GM12864 (cell line): ENCODE results near the gene STXBP5L.
"Not testable (repeated sequence)": the region's sequence is repeated elsewhere in the genome, so short reads cannot be mapped to it uniquely, and the experiment has no call there.

ENCODE experiments used
- DNase-seq: peaks from one replicate; pipeline ENCODE4 v3.0.0-alpha.2; 2011; ENCODE audit warnings: low read depth
- H3K4me3 ChIP-seq: 2 replicates; pipeline ENCODE4 v1.5.1; 2011; ENCODE audit warnings: mild to moderate bottlenecking, low read depth, low read length, control low read depth
- TF ChIP-seq, protein P1 (sequence below): IDR thresholded peaks from 2 replicates; pipeline ENCODE4 v1.5.1; 2011; ENCODE audit warnings: low read depth, mild to moderate bottlenecking, moderate library complexity, low read length, control low read depth, inconsistent platforms; ENCODE audit errors: missing control alignments

STXBP5L gene

DNA sequence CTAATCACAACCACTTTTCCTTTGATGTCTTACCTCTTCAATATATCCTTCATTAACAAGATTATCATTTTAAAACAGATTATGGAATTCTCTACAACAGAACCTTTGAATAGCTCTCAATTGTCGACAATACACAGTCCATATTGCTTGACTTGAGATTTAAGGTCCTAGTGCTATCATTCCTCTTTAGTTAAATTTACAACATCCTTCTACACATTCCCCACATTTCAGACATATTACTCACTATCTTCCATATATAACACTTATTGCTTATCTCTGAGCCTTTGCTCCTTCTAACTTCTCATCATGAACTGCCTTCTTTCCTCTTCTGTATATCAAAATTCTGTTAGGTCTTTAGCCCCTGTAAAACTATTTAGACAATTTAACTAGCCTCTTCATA, 247.0 kb downstream of the STXBP5L start:
- no peak for DNase-seq
- no peak overlapping the region for H3K4me3 ChIP-seq
- TF ChIP-seq, protein P1, sequence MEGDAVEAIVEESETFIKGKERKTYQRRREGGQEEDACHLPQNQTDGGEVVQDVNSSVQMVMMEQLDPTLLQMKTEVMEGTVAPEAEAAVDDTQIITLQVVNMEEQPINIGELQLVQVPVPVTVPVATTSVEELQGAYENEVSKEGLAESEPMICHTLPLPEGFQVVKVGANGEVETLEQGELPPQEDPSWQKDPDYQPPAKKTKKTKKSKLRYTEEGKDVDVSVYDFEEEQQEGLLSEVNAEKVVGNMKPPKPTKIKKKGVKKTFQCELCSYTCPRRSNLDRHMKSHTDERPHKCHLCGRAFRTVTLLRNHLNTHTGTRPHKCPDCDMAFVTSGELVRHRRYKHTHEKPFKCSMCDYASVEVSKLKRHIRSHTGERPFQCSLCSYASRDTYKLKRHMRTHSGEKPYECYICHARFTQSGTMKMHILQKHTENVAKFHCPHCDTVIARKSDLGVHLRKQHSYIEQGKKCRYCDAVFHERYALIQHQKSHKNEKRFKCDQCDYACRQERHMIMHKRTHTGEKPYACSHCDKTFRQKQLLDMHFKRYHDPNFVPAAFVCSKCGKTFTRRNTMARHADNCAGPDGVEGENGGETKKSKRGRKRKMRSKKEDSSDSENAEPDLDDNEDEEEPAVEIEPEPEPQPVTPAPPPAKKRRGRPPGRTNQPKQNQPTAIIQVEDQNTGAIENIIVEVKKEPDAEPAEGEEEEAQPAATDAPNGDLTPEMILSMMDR: no peak

GRCh38 chr3:121165397-121165837, 257.4 kb downstream of the STXBP5L start:
- no peak for DNase-seq
- TF ChIP-seq, protein P1: no peak
- no peak overlapping the region for H3K4me3 ChIP-seq

GRCh38 chr3:121167374-121168139, 259.6 kb downstream of the STXBP5L start:
- no peak for DNase-seq
- TF ChIP-seq, protein P1: no peak
- H3K4me3 ChIP-seq: no peak overlapping the region

DNA sequence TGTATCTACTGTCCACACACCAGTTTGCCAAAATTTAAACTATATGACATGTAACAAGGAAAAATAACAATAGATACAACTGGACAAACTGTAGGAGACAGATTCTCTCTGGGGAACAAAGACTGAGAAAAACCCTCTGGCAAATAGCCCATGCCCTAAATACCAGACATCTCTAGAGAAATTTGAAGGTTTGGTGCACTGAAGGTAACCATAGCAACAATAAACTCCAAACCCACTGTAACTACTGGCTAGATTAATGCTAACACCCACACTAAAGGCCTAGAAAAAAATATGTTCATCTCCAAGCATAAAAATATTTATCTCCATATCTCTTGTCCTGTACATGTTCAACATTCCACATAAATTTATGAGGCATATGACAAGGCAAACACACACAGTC, 267.1 kb downstream of the STXBP5L start:
- DNase-seq: no peak
- no peak overlapping the region for H3K4me3 ChIP-seq
- TF ChIP-seq, protein P1: no peak

- not testable (repeated sequence) for DNase-seq, H3K4me3 ChIP-seq
Observed at GRCh38 chr3:121190626-121191025, 282.6 kb downstream of the STXBP5L start.

- TF ChIP-seq, protein P1: no peak
- no peak overlapping the region for H3K4me3 ChIP-seq
- DNase-seq: no peak
Observed at GRCh38 chr3:121202573-121202972, 294.6 kb downstream of the STXBP5L start.

DNA sequence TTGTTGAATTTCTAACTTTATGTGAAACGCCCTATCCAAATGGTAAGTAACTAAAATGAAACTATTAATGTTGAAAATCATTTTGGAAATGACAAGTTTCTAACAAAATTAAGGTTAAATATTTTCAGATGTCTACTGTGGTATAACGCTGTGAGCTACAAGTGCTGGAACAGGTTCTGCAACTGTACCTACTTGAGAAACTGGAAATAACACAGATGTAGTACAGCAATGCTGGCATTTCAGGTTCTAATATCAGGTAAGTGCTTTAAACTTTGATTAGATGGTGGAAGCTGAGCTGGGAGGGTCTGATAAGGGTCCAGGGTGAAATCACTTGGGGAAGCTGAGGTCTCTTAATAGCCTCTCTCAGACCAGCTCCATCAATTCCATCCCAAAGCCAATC, 315.1 kb downstream of the STXBP5L start:
- TF ChIP-seq, protein P1: no peak
- H3K4me3 ChIP-seq: no peak overlapping the region
- no peak for DNase-seq
